Stimulated activated CD8-positive, alpha-beta memory T cell treated with anti-CD3 and anti-CD28 coated beads, Interleukin-15, amount 100 ng/mL, for 1 hour (primary cell): ENCODE results near the gene IFITM10.

Experiments
- DNase-seq: peaks from one replicate; pipeline ENCODE4 v3.0.0-alpha.2; 2020; ENCODE audit warnings: low read depth

The IFITM10 gene

DNA sequence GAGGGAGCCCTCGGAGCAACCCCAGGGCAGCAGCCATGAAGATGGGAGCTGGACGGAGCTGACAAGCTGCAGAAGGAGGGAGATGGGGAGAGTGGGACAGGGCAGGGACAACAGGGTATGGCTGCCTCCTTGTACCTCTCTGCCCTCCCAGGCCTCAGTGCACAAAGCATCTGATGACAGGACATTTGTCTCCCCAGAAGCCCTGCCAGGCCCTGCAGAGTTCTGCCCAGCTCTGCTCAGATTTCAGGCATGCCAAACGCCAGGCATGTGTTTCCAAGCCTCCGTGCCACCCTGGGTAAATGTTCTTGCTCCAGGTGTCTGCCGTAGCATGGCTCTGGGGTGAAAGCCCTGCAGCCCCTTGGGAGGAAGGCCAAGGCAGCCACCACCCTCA is 1.1 kb upstream of the IFITM10 start:
- no peak for DNase-seq

DNA sequence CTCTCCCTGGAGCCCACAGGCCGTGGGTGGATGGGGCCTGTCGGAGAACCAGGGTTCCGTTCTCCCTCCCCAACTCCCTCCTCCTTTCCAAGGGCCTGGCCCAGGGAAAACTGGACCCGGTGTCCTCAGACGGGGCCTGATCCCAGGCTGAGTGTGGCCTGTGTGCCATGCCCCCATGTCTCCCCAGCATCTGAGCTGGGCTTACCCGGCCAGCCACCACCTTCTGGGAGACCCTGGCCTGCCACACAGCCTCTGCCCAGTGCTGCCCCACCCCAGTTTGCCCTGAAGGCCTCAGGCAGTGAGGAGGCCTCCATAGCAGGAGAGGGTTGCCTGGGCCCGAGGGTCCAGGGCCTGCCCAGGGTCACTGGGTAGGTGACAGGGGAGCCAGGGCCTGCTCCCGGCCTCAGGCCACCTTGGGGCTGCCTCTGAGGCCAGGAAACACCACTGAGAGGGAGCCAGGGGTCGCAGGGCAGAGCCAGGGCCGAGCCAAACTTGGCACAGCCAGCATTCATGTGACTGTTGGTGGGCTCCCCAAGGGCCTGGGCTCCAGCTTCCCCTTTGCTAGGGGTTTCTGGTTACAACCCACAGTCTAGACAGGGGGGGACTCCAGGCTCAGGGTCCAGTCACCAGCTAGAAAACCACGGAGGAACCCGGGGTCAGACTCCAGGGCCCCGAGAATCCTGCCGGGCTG is 590 bp upstream of the IFITM10 start:
- no peak for DNase-seq

DNA sequence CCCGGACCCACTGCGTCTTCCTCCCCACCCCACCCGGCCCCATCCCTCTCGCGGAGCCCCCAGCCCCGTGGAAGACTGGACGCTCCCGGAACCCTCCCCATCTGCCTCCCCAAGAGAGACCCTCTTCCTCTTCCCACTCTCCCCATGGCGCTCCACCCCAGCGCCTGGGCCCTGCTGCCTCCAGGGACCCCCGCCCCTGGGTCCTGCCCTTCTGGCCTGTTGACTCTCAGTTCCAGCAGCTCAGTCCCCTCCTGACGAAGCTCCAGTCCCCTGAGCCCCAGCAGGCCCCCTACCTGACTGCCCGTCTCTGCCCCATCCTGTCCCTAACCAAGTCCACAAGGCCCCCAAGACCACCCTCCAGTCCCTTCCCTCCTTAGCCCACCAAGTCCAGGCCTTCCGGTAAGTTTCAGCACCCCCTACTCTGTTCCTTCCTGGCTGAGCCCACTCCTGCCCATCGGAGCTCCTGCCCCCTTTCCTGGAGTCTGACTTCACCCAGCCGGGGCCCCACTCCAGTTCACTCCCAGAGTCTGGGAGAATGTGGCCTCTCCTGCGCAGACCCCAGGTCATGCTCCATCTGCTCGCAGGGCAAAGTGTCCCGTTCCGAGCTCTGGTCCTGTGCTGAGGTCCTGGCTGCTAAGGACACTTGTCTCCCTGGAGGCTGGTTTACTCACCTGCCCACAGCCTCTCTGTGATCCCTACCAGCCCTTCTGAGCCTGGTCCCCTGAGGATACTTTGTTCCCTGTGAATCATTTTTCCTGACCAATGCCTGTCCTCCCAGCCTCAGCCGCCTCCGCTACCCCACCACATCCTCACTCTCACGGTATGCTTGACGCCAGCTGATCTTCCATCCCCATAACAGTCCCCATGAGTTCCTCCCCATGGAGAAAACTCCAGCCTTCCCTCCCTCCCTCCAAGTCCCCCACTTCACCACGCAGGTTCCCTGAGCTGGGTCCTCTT is 722 bp downstream of the IFITM10 start:
- no peak for DNase-seq

DNA sequence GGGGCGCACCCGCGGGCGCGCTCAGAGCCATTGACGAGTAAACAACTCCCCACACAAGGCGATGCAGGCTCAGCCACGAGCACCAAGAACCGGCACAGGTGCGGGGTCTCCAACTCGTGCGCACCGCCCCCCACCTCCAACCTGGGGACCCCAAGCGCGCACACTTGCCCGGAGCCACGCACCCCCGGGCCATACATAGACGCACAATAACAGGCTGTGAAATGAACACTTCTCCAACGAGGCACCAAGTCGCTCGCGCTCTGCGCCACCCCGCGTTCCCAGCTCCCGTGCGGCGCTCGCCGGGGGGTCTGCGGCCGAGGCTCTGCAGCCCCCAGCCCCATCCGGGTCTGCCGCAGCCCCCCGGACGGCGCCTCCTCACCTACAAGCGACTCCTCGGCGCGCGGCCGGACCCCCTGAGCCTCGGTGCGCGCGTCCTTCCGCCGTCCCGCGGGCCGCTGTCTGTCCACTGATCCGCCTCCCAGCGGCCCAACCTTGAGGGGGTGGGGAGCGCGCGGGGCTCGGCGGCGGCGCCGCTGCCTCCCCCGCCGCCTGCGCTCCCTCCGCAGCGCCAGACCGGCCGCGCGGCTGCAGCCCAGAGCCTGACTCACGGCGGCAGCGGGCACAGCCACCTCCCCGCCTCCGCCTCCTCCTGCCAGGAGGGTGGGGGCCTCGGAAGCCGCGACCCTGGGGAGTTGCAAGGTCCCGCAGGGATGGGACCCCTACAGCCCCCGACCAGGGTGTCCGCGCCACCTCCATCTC is 1.6 kb downstream of the IFITM10 start:
- DNase-seq, result no peak

DNA sequence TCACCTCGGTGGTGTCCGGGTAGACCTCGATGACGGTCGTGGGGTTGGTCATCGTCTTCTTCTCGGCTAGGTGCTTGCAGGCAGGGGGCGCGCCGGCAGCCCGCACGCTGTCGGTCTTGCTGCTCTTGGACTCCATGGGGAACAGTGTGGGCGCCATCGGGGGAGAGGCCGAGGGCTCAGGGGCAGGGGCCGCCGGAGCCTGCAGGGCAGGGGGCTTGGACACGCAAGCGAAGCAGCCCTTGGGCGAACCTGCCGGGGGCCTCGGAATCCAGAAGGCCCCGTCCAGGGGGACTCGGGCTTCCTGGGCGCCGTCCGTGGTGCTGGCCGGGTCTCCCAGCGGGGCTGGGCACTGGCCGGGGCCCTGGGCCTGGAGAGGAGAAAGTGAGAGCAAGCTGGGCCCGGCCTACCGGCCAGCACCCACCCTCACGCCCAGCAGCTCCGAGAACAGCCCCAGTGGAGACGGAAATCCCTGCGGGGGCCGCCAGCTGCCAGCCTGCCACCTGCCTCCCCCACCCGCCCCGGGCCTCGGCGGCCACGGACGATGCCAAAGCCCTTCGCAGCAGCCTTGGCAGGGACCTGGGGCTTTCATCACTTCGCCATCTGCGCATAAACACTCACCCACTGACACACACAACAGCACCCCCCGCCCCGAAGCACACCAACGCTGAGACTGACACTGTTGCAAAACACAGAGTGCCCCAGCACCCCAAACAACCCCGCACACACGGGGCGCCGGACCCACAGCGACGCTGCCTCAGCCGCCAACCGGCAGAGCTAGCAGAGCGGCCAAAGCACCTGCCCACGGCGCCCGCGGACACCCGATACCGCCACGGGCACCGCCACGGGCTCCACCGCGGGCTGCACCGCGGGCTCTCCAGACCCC is 2.4 kb downstream of the IFITM10 start:
- no peak for DNase-seq

DNA sequence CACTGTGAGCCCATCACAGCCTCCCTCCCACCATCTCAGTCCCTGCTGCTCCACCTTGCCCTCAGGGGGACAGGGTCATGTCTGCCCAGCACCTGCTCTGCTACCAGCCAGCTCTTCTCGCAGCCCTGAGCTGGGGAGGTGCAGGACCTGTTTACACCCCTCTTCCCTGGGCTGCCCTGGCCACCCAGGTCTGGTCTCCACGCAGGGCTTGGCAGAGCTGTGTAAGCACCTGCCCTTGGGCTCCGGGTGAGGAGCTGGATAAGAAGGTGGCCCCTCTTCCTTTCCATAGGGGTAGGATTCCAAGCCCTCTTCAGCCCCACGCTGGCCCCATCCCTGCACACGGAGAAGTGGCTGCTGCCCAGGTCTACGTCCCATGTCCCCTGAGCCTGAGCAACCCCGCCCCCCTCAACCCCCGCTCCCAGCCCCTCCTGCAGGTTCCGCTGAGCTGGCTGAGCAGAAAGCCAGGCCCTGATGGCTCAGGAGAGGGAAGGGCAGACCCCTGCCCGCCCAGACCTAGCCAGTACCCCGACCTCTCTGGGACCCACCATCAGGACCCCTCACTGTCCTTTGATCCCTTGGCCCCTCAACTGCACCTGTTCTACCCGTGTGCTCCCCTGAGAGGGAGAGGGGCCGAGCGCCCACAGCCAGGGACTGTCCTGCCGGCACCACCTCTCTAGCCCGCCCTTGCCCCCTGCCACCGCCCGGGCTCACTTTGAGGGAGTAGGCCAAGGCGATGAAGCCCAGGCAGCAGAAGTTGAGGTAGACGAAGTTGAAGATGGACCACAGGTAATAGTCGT is 3.2 kb downstream of the IFITM10 start:
- no peak for DNase-seq

DNA sequence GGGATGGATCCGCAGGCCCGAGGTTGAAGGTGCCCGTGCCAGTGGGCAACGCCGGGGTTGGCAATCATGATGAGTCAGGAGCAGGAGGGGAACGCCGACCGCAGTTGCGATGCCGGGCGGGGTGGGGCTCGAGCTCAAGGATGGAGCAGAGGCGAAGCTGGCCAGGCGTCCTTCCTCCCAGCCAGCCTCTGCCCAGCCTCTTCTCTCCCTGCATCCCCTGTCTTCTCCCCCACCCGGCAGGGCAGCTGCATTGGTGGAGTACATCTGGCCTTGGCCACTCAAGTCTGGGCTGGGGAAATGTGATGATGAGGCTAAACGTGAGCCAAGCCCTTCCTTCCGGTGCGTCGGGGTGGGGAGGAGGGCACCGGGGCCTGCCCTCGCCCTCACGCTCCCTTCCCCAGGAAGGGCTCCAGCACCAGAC is 3.9 kb downstream of the IFITM10 start:
- no peak for DNase-seq

DNA sequence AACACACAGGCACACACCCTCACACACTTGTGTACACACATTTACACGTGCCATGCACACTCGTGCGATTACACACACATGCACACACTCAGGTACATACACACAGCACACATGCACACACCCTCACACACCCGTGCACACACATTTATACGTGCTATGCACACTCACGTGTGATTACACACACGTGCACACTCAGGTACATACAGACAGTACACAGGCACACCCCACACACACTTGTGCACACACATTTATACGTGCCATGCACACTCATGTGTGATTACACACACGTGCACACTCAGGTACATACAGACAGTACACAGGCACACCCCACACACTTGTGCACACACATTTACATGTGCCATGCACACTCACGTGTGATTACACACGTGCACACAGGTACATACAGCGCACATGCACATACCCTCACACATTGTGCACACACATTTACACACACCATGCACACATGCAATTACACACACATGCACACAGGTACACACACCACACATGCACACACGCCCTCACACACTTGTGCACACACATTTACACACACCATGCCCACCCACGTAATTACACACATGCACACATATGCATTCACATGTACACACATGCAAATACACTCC is 4.6 kb downstream of the IFITM10 start:
- DNase-seq, result no peak

DNA sequence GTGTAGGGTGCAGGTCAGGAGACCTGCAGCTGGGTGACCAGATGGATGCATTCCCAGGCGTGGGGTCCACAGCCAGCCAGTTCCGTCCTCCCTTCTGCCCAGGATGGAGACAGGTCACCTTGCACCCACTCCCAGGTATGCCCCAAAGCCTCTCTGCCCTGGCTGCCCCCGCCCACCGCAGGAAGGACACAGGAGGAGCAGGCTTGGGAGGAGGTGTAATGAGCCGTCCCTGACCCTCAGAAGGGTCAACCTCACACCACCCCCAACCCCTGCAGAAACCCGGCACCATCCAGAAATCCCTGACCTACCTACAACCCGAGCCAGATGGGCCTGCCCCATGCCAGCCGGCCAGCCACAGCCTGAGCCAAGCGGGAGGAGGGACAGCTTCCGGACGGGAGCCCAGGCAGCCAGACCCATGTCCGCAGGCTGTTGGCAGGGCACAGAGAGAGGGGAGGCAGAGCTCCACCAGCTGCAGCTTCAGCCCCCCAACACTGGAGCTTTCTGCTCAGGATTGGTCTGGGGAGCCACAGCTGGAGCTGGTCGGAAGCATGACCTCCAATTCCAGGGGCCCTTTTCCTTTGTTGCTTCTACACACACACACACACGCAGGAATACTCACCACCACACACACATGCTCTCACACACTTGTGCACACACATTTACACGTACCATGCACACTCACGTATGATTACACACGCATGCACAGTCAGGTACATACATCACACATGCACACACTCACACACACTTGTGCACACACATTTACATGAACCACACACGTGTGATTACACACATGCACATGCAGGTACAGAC is 5.3 kb downstream of the IFITM10 start:
- no peak for DNase-seq

DNA sequence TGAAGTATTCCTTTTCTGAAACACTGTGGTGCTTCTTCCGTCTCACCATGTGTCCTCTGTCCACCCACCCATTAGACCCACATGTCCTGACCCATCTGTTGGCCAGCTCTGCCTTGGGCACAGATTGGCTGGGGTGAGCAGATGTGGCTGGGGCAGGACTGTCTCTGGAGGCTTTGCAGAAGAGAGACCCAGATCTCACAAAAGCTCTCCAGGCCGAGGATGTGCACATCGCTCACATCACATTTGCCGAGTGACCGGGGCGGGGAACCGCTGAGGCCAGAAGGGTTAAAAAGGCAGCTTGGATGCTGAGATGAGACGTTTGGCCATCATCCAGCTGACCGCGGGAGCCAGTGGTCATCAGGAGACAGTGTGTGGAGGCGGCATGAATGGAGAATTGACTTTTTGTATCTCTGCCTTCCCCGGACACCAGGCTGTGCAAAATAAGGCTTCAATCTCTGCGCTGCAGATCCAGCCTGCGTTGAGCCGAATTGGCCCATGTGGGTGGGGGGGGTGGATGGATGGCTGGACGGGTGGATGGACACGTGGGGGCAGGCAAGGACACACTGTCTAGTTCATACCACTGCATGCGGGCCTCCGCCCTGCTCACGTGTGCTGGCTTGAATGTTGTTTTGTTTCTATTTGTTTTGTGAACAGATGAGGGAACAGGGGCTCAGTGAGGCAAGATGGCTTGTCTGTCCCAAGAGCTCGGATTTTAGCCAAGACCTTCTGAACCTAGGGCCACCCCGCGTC is 6.1 kb downstream of the IFITM10 start:
- DNase-seq, result no peak

DNA sequence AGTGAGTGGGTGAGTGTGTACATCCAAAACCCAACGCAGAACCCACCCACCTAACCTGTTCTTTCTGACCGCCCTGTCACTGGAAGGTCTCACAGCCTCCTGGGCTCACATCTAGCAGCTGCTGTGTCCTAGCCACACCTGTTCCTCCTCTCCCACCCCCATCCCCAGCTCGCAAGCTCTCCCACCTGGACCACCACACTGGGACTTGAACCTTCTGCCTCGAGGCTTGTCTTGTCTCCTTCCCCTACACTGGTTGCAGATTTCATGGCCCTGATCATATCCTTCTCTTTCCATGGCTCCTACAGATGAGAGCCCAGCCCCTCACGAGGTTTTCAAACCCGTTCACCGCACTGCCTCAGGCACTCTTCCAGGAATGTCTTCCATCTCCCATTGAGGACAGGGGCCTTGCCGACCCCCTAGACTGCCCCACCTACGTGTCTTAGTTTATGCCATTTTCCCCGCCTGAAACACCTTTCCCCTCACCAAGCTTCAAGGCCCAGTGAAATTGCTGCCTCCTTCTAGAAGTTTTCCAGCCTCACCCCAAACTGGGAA is 6.7 kb downstream of the IFITM10 start:
- no peak for DNase-seq

DNA sequence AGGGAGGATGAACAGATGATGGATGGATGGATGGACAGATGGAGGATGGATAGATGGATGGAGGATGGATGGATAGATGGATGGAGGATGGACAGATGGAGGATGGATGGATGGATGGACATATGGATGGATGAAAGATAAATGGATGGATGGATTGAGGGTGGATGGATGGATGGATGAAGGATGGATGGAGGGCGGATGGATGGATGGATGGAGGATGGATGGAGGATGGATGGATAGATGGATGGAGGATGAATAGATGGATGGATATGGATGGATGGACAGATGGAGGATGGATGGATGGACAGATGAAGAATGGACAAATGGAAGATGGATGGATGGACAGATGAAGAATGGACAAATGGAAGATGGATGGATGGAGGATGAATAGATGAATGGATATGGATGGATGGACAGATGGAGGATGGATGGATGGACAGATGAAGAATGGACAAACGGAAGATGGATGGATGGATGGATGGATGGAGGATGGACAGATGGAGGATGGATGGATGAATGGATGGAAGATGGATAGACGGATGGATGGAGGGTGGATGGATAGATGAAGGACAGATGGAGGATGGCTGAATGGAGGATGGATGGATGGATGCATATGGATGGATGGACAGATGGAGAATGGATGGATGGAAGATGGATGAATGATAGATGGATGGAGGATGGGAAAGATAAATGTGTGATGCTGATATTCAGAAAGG is 7.4 kb downstream of the IFITM10 start:
- no peak for DNase-seq

DNA sequence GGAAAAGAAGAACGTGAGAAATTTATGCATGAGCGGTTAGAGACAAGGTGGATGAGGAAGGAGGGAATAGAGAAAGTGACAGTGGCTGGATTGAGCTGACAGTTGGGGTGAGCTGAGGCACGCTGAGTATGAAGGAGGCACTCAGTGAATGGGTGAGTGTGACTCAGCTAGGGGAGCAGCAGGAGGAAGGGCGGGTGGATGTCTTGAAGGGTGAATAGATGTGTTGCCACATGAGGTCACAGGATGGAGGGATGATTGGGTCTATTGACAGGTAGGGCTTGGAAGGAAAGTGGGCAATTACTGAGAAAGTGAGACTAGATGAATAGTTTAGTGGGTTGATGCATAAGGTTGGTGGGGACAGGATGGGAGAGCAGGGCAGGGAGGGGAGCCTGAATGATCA is 8.0 kb downstream of the IFITM10 start:
- DNase-seq, result no peak

DNA sequence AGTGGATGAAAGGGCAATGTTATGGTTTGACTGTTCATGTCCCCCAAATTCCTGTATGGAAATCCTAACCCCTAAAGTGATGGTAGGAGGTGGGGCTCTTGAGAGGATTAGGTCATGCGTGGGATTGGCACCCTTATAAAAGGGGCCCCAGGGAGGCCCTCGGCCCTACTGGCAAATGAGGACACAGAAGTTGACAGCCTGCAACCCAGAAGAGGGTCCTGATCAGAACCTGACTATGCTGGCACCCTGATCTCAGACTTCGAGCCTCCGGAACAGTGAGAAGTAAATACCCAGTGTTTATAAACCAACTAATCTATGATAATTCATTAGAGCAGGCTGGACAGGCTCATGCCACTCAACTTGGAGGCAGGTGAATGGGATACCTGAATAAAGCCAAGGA is 8.7 kb downstream of the IFITM10 start:
- DNase-seq, result no peak

DNA sequence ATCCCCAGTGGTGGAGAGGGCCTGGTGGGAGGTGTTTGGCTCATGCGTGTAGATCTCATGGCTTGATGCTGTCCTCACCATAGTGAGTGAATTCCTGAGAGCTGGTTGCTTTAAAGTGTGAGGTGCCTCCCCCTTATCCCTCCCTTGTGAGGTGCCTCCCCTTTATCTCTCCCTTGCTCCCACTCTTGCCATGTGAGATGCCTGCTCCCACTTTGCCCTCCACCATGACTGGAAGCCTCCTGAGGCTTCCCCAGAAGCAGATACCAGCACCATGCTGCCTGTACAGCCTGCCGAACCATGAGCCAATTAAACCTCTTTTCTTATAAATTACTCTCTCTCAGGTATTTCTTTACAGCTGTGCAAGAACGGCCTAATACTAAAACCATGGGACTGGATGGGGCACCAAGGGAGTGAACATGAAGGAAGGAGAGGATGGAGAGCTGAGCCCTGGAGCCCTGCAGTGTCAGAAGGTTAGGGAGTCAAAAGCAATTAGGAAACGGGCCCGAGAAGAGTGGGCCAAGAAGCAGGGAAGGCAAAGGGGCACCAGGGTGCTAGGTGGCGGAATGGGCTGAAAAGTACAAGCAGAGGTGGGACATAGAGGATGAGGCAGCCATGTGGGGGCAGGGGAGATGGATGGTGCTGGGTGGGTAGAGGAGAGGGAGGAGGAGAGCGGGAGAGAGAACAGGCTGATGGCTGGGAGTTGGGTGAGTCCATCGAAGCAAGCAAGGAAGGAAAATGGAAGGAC is 9.4 kb downstream of the IFITM10 start:
- DNase-seq, result no peak

DNA sequence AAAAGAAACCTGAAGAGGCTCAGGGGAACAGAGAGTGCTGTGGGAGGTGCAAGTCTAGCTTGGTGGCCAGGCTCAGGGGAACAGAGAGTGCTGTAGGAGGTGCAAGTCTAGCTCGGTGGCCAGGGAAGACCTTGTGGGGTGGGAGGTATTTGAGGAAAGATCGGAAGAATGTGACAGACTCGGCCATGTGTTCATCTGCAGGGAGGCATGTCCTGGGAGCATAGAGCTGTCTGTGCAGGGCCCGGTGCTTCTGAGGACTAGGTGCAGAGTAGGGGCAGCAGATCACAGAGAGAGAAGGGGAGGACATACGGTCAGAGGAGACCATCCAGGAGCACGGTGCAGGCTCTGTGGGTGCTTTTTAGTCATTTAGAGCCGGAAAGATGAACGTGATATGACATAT is 10.8 kb downstream of the IFITM10 start:
- DNase-seq, result no peak

DNA sequence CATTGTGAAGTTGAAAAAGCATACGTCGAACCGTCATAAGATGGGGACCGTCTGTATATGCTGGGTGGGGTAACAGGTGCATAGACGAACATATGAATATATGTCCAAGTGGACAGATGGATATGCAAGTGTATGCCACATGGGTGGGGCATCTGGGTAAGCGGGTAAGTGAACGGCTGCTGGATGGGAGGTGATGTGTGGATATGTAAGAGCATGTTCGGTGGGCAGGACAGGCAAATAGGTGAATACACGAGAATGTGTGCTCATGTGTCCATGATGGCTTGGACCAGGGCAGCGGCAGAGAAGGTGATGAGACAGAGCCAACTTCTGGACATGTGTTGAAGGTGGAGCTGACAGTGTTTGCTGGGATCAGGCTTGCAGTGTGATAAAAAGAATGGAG is 12.0 kb downstream of the IFITM10 start:
- no peak for DNase-seq
